ENCODE data around the gene ZNF12. TPM values are rescaled to one million over a fixed set of nuclear protein-coding genes. Genes with fewer than 3 reads are reported as not detected.

ZNF12 gene
- total and polyA plus RNA-seq, 12 donors: 7.2 to 18.0 (median 16.2) TPM

GRCh38 chr7:6700793-6701192 lies 6.0 kb downstream of the ZNF12 start:
- Histone ChIP-seq H3K9me3 (peaks cover 0 to 74% (median 26%) of the 10 kb centered on the region in 11 donors), H3K27ac (no peak overlapping the region), H3K4me3 (no peak overlapping the region), H3K36me3 (peaks cover 20 to 89% (median 55%) of the 10 kb centered on the region in 9 donors), H3K27me3 (no peaks in the 10 kb centered on the region), H3K4me1 (peaks cover 9 to 39% (median 27%) of the 10 kb centered on the region in 9 donors)
- intact Hi-C loops (cut with DNase I): no loop called here
- ATAC-seq: no peak
- no peak for TF ChIP-seq CTCF (IDR thresholded peaks at IDR 0.05)
- 95% methylated on average over 5 of the region's 5 CpGs for WGBS, 2 donors
- DNase-seq: no peak

- Histone ChIP-seq H3K9me3 (peaks cover 10 to 100% (median 98%) of the 10 kb centered on the region in 11 donors), H3K4me1 (no peaks in the 10 kb centered on the region), H3K27me3 (no peaks in the 10 kb centered on the region), H3K27ac (no peak overlapping the region), H3K36me3 (peaks cover 46 to 100% (median 100%) of the 10 kb centered on the region in 9 donors), H3K4me3 (no peak overlapping the region)
- intact Hi-C loops (cut with DNase I): no loop called here
- DNase-seq (no peak), ATAC-seq (no peak)
- 98 to 99% methylated on average over 5 of the region's 5 CpGs for WGBS, 2 donors
- TF ChIP-seq CTCF (IDR thresholded peaks at IDR 0.05): no peak
Observed at GRCh38 chr7:6691609-6692106, 15.1 kb downstream of the ZNF12 start.

- Histone ChIP-seq H3K4me1 (no peaks in the 10 kb centered on the region), H3K4me3 (no peak overlapping the region), H3K27ac (no peak overlapping the region), H3K27me3 (no peaks in the 10 kb centered on the region), H3K36me3 (peaks cover 45 to 100% (median 100%) of the 10 kb centered on the region in 9 donors), H3K9me3 (peaks cover 10 to 100% (median 99%) of the 10 kb centered on the region in 11 donors)
- DNase-seq (no peak), ATAC-seq (no peak)
- 99% methylated on average over 4 of the region's 4 CpGs for WGBS, 2 donors
- no peak for TF ChIP-seq CTCF (IDR thresholded peaks at IDR 0.05)
- intact Hi-C loops (cut with DNase I): no loop called here
Observed at GRCh38 chr7:6691103-6691502, 15.6 kb downstream of the ZNF12 start.

GRCh38 chr7:6680146-6680545 lies 26.6 kb downstream of the ZNF12 start:
- no peak overlapping the region for H3K4me3 ChIP-seq
- no peak for TF ChIP-seq CTCF (IDR thresholded peaks at IDR 0.05)
- H3K27ac ChIP-seq: no peak overlapping the region
- H3K4me1 ChIP-seq: no peaks in the 10 kb centered on the region
- H3K36me3 ChIP-seq: peaks cover 0 to 30% (median 3%) of the 10 kb centered on the region in 9 donors
- WGBS, 2 donors: 96 to 100% methylated on average over 1 of the region's 1 CpG
- ATAC-seq: no peak
- intact Hi-C loops (cut with DNase I): no loop called here
- no peaks in the 10 kb centered on the region for H3K27me3 ChIP-seq
- H3K9me3 ChIP-seq: peaks cover 0 to 100% (median 100%) of the 10 kb centered on the region in 11 donors
- no peak for DNase-seq

Data from heart right ventricle (tissue), 16 donors.